ENCODE data around the gene FNIP1.
"Not testable (repeated sequence)": the region's sequence is repeated elsewhere in the genome, so short reads cannot be mapped to it uniquely, and the experiment has no call there.

The FNIP1 gene

DNA sequence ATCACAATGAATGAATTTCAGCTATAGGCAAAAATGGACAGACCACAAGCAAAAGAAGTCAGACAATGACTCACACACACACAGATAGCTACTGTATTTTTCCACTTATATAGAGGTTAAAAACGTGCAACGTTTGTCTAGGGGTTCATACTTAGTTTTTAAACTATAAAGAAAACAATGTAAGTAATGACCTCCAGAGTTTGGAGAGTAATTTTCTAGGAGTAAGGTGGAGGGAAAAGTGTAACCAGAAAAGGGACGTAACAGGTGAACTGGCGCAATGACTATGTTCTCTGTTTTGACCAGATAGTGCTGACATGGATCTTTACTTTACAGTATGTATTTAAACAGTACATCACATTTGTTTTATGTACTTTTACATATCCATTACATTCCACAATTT lies 51.1 kb downstream of the FNIP1 start:
- Histone ChIP-seq H3K9ac (ENCODE audit: low read length) (no peak overlapping the region), H3K4me3 (ENCODE audit: low read length) (no peak overlapping the region), H3K36me3 (ENCODE audit: control insufficient read depth, insufficient read depth, low read length) (peaks cover 6% of the 10 kb centered on the region), H3K9me3 (ENCODE audit: control insufficient read depth, low read length) (no peaks in the 10 kb centered on the region), H3K4me1 (ENCODE audit: control insufficient read depth, insufficient read depth, low read length) (peaks cover 4% of the 10 kb centered on the region), H3K27me3 (ENCODE audit: control insufficient read depth, insufficient read depth, low read length) (no peaks in the 10 kb centered on the region)

DNA sequence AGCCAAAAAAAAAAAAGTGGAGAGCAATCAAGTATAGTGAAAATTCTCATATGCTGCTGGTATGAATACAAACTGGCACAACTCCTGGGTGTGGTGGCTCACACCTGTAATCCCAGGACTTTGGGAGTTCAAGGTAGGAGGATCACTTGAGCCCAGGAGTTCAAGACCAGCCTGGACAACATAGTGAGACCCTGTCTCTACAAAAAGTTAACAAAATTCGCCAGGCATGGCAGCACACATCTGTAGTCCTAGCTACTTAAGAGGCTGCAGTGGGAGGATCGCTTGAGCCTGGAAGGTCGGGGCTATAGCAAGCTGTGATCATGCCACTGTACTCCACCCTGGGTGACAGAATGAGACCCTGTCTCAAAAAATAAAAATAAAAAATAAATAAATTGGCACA lies 51.7 kb downstream of the FNIP1 start:
- H3K4me3 ChIP-seq (ENCODE audit: low read length) = no peak overlapping the region
- no peak overlapping the region for H3K9ac ChIP-seq (ENCODE audit: low read length)
- H3K27me3 ChIP-seq (ENCODE audit: control insufficient read depth, insufficient read depth, low read length) = no peaks in the 10 kb centered on the region
- no peaks in the 10 kb centered on the region for H3K9me3 ChIP-seq (ENCODE audit: control insufficient read depth, low read length)
- peaks cover 6% of the 10 kb centered on the region for H3K36me3 ChIP-seq (ENCODE audit: control insufficient read depth, insufficient read depth, low read length)
- peaks cover 4% of the 10 kb centered on the region for H3K4me1 ChIP-seq (ENCODE audit: control insufficient read depth, insufficient read depth, low read length)

DNA sequence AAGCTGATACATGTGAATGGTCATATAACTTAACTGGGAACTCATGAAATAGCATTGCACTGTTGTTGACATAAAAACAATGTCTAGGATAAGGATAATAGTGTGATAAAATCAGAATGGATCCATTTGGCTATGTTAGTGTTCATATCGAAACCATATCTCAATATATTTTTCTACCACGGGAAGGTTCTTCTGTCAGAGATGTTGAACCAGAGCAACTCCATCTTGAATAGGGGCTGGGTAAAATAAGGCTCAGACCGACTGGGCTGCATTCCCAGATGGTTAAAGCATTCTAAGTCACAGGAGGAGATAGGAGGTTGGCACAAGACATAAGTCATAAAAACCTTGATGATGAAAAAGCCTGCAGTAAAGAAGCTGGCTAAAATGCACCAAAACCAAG lies 56.3 kb downstream of the FNIP1 start:
- no peaks in the 10 kb centered on the region for H3K36me3 ChIP-seq (ENCODE audit: control insufficient read depth, insufficient read depth, low read length)
- H3K27me3 ChIP-seq (ENCODE audit: control insufficient read depth, insufficient read depth, low read length) = no peaks in the 10 kb centered on the region
- H3K4me3 ChIP-seq (ENCODE audit: low read length) = no peak overlapping the region
- H3K9ac ChIP-seq (ENCODE audit: low read length) = no peak overlapping the region
- no peaks in the 10 kb centered on the region for H3K4me1 ChIP-seq (ENCODE audit: control insufficient read depth, insufficient read depth, low read length)
- no peaks in the 10 kb centered on the region for H3K9me3 ChIP-seq (ENCODE audit: control insufficient read depth, low read length)

DNA sequence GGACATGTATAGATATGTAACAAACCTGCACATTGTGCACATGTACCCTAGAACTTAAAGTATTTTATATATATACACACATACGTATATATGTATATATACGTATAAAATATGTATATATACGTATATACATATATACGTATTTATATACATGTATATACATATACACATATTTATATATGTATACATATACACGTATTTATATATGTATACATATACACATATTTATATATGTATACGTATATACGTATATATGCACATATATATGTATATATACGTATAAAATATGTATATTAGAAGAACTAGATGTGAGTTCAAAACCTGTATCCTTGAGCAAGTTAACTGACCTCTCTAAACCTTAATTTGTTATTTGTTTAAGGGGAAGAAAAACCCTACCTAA lies 61.4 kb downstream of the FNIP1 start:
- Histone ChIP-seq H3K9ac (ENCODE audit: low read length) (no peak overlapping the region), H3K36me3 (ENCODE audit: control insufficient read depth, insufficient read depth, low read length) (no peaks in the 10 kb centered on the region), H3K4me1 (ENCODE audit: control insufficient read depth, insufficient read depth, low read length) (no peaks in the 10 kb centered on the region), H3K27me3 (ENCODE audit: control insufficient read depth, insufficient read depth, low read length) (no peaks in the 10 kb centered on the region), H3K4me3 (ENCODE audit: low read length) (no peak overlapping the region), H3K9me3 (ENCODE audit: control insufficient read depth, low read length) (no peaks in the 10 kb centered on the region)

GRCh38 chr5:131734939-131735338 lies 61.9 kb downstream of the FNIP1 start:
- H3K27me3 ChIP-seq (ENCODE audit: control insufficient read depth, insufficient read depth, low read length); H3K9me3 ChIP-seq (ENCODE audit: control insufficient read depth, low read length); H3K4me3 ChIP-seq (ENCODE audit: low read length); H3K36me3 ChIP-seq (ENCODE audit: control insufficient read depth, insufficient read depth, low read length); H3K9ac ChIP-seq (ENCODE audit: low read length); H3K4me1 ChIP-seq (ENCODE audit: control insufficient read depth, insufficient read depth, low read length): not testable (repeated sequence)

GRCh38 chr5:131729292-131729691 lies 67.5 kb downstream of the FNIP1 start:
- not testable (repeated sequence) for H3K4me3 ChIP-seq (ENCODE audit: low read length); H3K36me3 ChIP-seq (ENCODE audit: control insufficient read depth, insufficient read depth, low read length); H3K27me3 ChIP-seq (ENCODE audit: control insufficient read depth, insufficient read depth, low read length); H3K9me3 ChIP-seq (ENCODE audit: control insufficient read depth, low read length); H3K9ac ChIP-seq (ENCODE audit: low read length); H3K4me1 ChIP-seq (ENCODE audit: control insufficient read depth, insufficient read depth, low read length)

- H3K4me1 ChIP-seq (ENCODE audit: control insufficient read depth, insufficient read depth, low read length); H3K9ac ChIP-seq (ENCODE audit: low read length); H3K9me3 ChIP-seq (ENCODE audit: control insufficient read depth, low read length); H3K4me3 ChIP-seq (ENCODE audit: low read length); H3K27me3 ChIP-seq (ENCODE audit: control insufficient read depth, insufficient read depth, low read length); H3K36me3 ChIP-seq (ENCODE audit: control insufficient read depth, insufficient read depth, low read length): not testable (repeated sequence)
Observed at GRCh38 chr5:131724089-131724488, 72.7 kb downstream of the FNIP1 start.

DNA sequence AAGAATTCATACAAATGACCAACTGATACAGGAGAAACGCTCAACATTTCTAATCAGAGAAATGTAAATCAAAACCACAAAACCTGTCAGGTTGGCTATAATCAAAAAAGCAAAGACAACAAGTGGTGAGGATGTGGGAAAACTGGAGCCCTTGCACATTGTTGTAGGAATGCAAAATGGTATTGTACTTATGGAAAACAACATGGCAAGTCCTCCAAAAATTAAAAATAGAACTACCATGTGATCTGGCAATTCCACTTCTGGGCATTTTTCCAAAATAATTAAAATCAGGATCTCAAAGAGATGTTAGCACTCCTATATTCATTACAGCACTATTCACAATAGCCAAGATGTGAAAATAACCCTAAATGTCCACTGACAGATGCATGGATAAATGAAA lies 76.1 kb downstream of the FNIP1 start:
- Histone ChIP-seq H3K27me3 (ENCODE audit: control insufficient read depth, insufficient read depth, low read length) (no peaks in the 10 kb centered on the region), H3K4me3 (ENCODE audit: low read length) (no peak overlapping the region), H3K4me1 (ENCODE audit: control insufficient read depth, insufficient read depth, low read length) (no peaks in the 10 kb centered on the region), H3K36me3 (ENCODE audit: control insufficient read depth, insufficient read depth, low read length) (peaks cover 6% of the 10 kb centered on the region), H3K9me3 (ENCODE audit: control insufficient read depth, low read length) (no peaks in the 10 kb centered on the region), H3K9ac (ENCODE audit: low read length) (no peak overlapping the region)

GRCh38 chr5:131719564-131719963 lies 77.3 kb downstream of the FNIP1 start:
- H3K4me1 ChIP-seq (ENCODE audit: control insufficient read depth, insufficient read depth, low read length) = no peaks in the 10 kb centered on the region
- H3K9me3 ChIP-seq (ENCODE audit: control insufficient read depth, low read length) = no peaks in the 10 kb centered on the region
- H3K36me3 ChIP-seq (ENCODE audit: control insufficient read depth, insufficient read depth, low read length) = peaks cover 6% of the 10 kb centered on the region
- H3K9ac ChIP-seq (ENCODE audit: low read length) = no peak overlapping the region
- H3K4me3 ChIP-seq (ENCODE audit: low read length) = no peak overlapping the region
- H3K27me3 ChIP-seq (ENCODE audit: control insufficient read depth, insufficient read depth, low read length) = no peaks in the 10 kb centered on the region

DNA sequence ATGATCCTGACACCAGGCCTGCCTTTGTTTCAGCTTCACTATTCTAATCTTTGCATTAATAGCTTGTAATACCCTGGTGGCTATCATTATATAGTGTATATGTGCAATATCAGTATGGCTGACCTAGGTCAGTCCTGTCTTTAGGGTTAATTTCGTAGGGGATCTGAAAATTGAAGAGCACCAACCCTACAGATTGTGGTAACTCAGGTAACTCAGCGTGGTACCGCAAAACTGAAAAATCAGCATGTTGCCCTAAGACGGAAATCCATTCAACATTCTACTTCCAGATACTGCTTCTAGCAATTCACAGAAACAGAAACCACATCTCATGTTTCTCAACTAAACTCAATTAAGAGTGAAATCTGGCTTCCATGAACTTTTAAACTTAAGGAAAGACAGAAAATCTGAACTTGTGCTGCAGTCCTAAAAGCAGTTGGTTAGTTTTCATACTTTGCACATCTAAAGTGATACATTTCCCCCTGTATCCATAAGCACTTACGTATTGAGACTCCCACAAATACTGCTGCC lies 78.3 kb downstream of the FNIP1 start:
- no peak overlapping the region for H3K9ac ChIP-seq (ENCODE audit: low read length)
- no peaks in the 10 kb centered on the region for H3K4me1 ChIP-seq (ENCODE audit: control insufficient read depth, insufficient read depth, low read length)
- H3K36me3 ChIP-seq (ENCODE audit: control insufficient read depth, insufficient read depth, low read length) = peaks cover 6% of the 10 kb centered on the region
- no peaks in the 10 kb centered on the region for H3K9me3 ChIP-seq (ENCODE audit: control insufficient read depth, low read length)
- H3K4me3 ChIP-seq (ENCODE audit: low read length) = no peak overlapping the region
- no peaks in the 10 kb centered on the region for H3K27me3 ChIP-seq (ENCODE audit: control insufficient read depth, insufficient read depth, low read length)

- H3K9me3 ChIP-seq (ENCODE audit: control insufficient read depth, low read length); H3K4me3 ChIP-seq (ENCODE audit: low read length); H3K36me3 ChIP-seq (ENCODE audit: control insufficient read depth, insufficient read depth, low read length); H3K9ac ChIP-seq (ENCODE audit: low read length); H3K27me3 ChIP-seq (ENCODE audit: control insufficient read depth, insufficient read depth, low read length); H3K4me1 ChIP-seq (ENCODE audit: control insufficient read depth, insufficient read depth, low read length): not testable (repeated sequence)
Observed at GRCh38 chr5:131717164-131717563, 79.7 kb downstream of the FNIP1 start.

DNA sequence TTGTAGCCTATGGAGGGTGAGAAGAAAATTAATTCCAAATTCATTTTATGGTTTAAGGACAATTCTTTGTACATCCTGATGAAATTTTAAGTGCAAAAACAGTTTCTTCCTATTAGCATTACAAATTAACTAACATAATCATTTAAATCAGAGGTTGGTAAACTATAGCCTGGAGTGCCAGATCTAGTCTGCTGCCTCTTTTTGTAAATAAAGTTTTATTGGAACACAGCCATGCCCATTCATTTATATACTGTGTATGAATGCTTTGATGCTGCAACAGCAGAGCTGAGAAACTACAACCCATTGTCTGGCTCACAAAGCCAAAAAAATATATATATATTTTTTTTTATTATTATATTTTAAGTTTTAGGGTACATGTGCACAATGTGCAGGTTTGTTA lies 80.2 kb downstream of the FNIP1 start:
- Histone ChIP-seq H3K9me3 (ENCODE audit: control insufficient read depth, low read length) (no peaks in the 10 kb centered on the region), H3K36me3 (ENCODE audit: control insufficient read depth, insufficient read depth, low read length) (peaks cover 6% of the 10 kb centered on the region), H3K9ac (ENCODE audit: low read length) (no peak overlapping the region), H3K4me1 (ENCODE audit: control insufficient read depth, insufficient read depth, low read length) (no peaks in the 10 kb centered on the region), H3K4me3 (ENCODE audit: low read length) (no peak overlapping the region), H3K27me3 (ENCODE audit: control insufficient read depth, insufficient read depth, low read length) (no peaks in the 10 kb centered on the region)

DNA sequence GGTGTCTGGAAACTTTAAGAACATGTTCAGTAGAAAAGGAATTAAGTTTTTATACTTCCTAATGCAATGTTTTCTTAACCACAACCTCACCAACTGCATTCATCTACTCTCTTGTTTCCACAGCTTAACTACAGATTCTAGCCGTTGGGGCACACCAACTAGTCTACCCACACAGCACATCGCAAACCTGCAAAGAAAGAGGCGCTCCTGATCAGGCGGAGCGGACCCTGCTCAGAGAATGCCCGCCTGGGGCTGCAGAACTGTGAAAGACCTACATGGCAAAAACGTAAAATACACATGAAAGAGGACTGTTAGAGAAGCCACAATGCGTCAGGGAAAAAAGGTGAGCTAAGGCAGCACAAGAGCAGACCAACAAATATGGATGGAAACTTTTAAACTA lies 86.4 kb downstream of the FNIP1 start:
- no peaks in the 10 kb centered on the region for H3K27me3 ChIP-seq (ENCODE audit: control insufficient read depth, insufficient read depth, low read length)
- no peak overlapping the region for H3K4me3 ChIP-seq (ENCODE audit: low read length)
- no peaks in the 10 kb centered on the region for H3K4me1 ChIP-seq (ENCODE audit: control insufficient read depth, insufficient read depth, low read length)

More for the DNA sequence above, 86.4 kb downstream of the FNIP1 start:
- no peaks in the 10 kb centered on the region for H3K36me3 ChIP-seq (ENCODE audit: control insufficient read depth, insufficient read depth, low read length)
- no peaks in the 10 kb centered on the region for H3K9me3 ChIP-seq (ENCODE audit: control insufficient read depth, low read length)
- H3K9ac ChIP-seq (ENCODE audit: low read length) = no peak overlapping the region
